Activated naive CD8-positive, alpha-beta T cell (primary cell): ENCODE measurements around the gene HOXC11.
A peak's percentile ranks its signal among the peaks of the same experiment; 100 is the strongest.

Source experiments
- H3K27ac Mint-ChIP-seq: one replicate; pipeline ENCODE4 v1.8.0; 2021; ENCODE audit warnings: mixed read lengths
- H3K27me3 Mint-ChIP-seq: one replicate; pipeline ENCODE4 v1.8.0; 2021; ENCODE audit warnings: mixed read lengths
- H3K36me3 Mint-ChIP-seq: one replicate; pipeline ENCODE4 v1.8.0; 2021; ENCODE audit warnings: mixed read lengths
- H3K4me1 Mint-ChIP-seq: one replicate; pipeline ENCODE4 v1.8.0; 2021; ENCODE audit warnings: low read depth, mixed read lengths
- H3K4me3 Mint-ChIP-seq: one replicate; pipeline ENCODE4 v1.8.0; 2021; ENCODE audit warnings: mild to moderate bottlenecking, mixed read lengths
- H3K9me3 Mint-ChIP-seq: one replicate; pipeline ENCODE4 v1.8.0; 2021; ENCODE audit warnings: low read depth, mixed read lengths

HOXC11 gene

DNA sequence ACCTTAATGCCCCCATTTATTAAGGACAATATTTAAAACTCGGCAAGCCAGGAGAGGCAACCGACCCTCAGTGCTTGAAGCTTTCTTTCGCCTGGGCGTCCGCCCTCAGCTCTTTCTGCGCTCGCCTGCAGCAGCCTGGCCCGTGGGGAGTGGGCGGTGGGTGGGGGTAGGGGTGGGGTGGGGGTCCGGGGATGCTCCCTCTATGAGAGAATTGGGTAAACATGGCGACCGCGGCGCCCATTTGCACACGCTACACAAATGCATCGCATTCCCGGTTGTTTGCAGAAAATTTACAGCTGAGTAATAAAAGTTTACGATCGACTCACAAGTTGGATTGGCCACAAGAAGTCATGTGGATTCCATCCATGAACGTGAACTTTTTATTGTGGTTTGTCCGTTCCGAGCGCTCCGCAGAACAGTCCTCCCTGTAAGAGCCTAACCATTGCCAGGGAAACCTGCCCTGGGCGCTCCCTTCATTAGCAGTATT, 43.6 kb downstream of the HOXC11 start:
- H3K27me3 Mint-ChIP-seq = peaks cover 29% of the 10 kb centered on the region
- no peak overlapping the region for H3K4me3 Mint-ChIP-seq
- H3K4me1 Mint-ChIP-seq = peaks cover 20% of the 10 kb centered on the region
- no peak overlapping the region for H3K27ac Mint-ChIP-seq
- H3K36me3 Mint-ChIP-seq = no peaks in the 10 kb centered on the region
- H3K9me3 Mint-ChIP-seq = no peaks in the 10 kb centered on the region

DNA sequence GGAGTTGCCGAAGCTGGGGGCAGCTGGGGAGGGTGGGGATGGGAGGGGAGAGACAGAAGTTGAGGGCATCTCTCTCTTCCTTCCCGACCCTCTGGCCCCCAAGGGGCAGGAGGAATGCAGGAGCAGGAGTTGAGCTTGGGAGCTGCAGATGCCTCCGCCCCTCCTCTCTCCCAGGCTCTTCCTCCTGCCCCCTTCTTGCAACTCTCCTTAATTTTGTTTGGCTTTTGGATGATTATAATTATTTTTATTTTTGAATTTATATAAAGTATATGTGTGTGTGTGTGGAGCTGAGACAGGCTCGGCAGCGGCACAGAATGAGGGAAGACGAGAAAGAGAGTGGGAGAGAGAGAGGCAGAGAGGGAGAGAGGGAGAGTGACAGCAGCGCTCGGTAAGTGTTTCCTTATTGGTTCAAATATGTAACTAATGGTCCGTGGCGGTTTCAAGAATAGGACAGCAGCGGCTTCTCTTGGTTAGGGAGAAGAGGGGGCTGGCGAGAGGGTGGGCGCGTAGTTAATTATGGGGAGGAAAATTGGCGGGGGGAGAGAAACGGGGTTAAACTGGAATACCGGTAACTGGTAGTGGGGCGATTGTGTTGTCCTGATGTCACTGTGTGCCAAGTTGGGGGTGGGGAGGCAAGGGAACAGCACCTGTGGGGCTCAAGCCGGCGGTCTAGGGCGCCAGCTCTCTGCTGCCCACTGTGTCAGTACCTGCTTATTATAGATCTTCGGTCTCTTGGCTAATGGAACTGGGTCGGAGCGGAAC, 44.3 kb downstream of the HOXC11 start:
- Mint-ChIP-seq H3K4me1 (peaks cover 18% of the 10 kb centered on the region), H3K36me3 (no peaks in the 10 kb centered on the region), H3K4me3 (peak overlapping the region; percentile 87), H3K27ac (no peak overlapping the region), H3K9me3 (no peaks in the 10 kb centered on the region), H3K27me3 (peaks cover 31% of the 10 kb centered on the region)

DNA sequence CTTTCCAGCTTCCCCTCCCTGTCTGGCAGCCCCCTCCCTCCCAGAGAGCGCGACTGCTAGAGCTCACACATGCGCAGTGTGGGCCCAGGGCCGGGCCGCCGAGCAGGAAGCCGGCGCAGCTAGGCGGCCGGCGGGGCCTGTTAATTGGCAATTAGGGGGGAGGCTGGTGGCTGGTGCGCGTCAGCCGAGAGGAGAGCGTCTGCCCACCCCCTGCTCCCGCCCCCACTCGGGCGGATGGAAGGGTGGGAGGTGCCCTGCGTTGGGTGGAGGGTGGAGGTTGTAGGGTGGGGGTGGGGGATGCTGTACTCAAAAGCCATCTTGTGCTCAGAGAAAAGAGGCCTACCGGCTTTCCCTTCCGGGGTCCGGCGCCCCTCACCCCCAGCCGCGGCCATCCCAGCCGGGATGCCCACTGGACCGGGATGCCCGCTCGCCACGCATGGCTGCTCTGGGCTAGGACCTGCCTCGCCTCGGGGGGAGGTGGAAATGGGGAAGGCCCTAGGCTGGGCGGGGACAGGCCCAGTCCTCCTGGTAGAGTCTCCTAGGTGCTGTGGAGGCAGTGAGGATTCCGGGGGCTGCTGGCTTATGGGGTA, 45.0 kb downstream of the HOXC11 start:
- H3K4me3 Mint-ChIP-seq = peak overlapping the region; percentile 87
- no peaks in the 10 kb centered on the region for H3K36me3 Mint-ChIP-seq
- peaks cover 18% of the 10 kb centered on the region for H3K4me1 Mint-ChIP-seq
- H3K27ac Mint-ChIP-seq = peak overlapping the region; percentile 34
- peaks cover 31% of the 10 kb centered on the region for H3K27me3 Mint-ChIP-seq
- no peaks in the 10 kb centered on the region for H3K9me3 Mint-ChIP-seq

DNA sequence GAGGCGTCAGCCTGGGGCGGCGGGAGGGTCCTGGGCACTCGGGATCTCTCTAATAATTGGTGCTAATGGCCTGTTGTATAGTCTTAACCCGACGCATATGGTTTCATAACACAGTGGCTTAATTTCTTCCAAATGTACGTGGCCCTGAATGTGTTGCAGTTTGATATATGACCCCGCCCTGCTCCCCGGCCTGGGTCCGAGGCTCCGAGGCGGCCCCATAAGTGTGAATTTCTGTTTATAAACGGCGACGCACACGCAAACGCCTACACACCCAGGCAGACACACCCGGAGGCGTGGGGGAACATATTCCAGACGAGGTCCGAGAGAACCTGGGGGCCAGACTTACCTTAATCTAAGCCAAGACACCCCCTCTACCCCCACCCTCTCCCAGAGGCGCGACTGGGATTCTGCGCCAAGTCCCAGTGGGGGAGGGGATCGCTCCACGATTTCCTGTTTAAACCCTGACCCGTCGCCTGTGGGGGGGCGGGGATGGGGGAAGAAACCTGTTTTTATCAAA, 45.6 kb downstream of the HOXC11 start:
- H3K27me3 Mint-ChIP-seq = peaks cover 29% of the 10 kb centered on the region
- H3K4me3 Mint-ChIP-seq = peak overlapping the region; percentile 57
- H3K27ac Mint-ChIP-seq = no peak overlapping the region

DNA sequence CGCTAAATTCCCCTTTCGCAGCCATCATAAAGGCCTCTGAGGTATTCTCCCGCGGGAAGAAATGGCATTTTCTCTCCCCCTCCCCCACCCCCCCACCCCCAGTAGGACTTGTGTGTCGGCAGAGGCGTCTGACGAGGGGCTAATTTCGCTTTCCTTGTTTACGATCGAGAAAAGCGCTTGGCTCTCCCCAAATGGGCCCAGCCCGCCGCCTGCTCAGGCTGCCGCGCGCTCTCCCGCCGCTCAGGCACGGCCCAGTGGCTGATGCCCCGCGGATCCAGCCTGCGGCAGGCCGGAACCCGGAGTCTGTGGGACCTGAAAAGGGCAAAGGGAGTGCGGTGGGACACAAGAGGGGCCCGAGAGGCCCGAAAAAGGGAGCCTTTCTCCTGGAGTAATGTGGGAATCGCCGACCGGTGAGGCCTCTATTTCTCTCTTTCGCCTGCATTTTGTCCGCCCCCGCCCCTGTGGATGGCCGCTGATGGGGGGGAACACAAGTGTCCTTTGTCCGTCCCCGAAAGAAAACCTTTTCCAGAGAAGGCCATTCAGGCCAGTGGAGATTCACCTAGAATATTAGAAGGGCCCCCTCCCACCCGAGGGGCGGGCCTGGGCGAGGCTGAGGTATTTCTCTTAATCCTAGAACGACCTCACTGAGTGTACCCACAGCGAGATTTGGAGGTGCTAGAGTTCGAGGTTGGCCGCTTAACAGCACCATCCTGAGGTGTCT, 46.3 kb downstream of the HOXC11 start:
- Mint-ChIP-seq H3K27ac (no peak overlapping the region), H3K4me3 (peak overlapping the region; percentile 13), H3K36me3 (no peaks in the 10 kb centered on the region), H3K9me3 (no peaks in the 10 kb centered on the region), H3K4me1 (peaks cover 18% of the 10 kb centered on the region), H3K27me3 (peaks cover 28% of the 10 kb centered on the region)

More for the DNA sequence above, 45.6 kb downstream of the HOXC11 start:
- no peaks in the 10 kb centered on the region for H3K36me3 Mint-ChIP-seq
- H3K9me3 Mint-ChIP-seq = no peaks in the 10 kb centered on the region
- peaks cover 18% of the 10 kb centered on the region for H3K4me1 Mint-ChIP-seq

DNA sequence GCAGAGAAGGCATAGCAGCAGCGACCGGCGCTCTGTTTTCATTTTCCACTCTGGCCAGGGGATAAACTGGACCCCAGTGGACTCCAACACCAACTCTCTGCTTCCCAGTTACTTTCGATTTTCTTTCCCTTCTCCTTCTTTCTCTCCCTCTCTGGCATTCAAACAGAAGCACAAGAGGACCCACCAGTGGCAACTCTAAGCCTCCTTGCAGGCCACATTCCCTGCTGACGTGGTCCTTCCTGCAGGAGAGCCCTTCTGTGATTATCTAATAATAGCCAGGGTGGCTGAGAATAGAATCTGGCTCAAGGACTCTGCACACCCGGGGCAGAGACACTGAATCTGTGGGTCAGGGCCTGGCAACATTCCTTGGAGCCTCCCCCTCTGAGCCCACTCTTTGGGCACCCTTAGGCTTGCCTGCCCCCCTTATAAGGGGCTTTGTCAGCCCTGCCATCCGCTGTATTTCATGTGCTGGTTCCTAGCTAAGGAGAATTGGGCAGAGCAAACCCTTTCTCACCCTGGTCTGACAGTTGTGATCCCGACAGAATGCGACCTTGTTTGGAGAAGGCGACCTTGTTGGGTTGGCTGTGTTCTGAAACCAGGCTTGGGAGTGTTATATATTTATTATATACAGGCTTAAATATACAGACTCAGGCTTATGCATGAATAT, 47.1 kb downstream of the HOXC11 start:
- Mint-ChIP-seq H3K4me3 (no peak overlapping the region), H3K27me3 (peaks cover 23% of the 10 kb centered on the region), H3K4me1 (peaks cover 14% of the 10 kb centered on the region), H3K36me3 (no peaks in the 10 kb centered on the region), H3K27ac (no peak overlapping the region), H3K9me3 (no peaks in the 10 kb centered on the region)

DNA sequence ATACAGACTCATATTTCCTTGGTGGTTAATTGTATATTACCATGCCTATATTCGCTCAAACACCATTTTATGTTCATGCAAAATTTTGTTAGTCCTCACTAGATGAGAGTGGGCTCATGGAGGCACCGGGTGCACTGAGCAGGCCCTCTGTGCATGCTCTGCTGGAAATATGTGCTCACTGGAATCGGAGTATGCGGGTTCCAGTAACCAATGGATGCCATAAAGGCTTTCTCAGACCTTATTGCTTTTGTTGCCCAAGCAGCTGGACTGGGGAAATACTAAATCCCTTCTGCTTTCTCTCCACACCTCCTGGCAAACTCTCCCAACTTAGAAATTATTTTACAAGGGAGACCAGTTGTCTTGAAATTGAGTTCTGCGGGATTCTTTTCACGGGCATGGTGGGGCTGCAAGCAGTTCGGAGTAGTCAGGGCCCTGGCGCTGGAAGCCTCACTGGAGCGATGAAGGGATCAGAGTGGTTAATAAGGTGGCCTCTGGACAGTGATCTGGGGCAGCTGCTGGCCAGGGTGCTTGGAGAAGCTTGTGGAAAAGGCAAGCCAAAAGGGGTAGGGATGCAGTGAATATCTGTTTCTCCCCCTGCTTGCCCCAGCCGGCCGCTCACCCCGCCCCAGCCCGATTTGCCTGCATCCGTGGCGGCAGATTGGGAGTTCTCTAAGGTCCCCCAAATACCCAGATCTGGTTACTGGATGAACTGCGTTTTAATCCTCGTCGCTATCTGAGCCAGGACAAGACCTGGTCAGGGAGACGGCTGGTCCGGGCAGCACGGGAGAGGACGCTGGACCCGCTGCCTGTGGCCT, 47.9 kb downstream of the HOXC11 start:
- Mint-ChIP-seq H3K9me3 (no peaks in the 10 kb centered on the region), H3K4me1 (peaks cover 12% of the 10 kb centered on the region), H3K27ac (no peak overlapping the region), H3K36me3 (no peaks in the 10 kb centered on the region), H3K27me3 (peaks cover 22% of the 10 kb centered on the region), H3K4me3 (no peak overlapping the region)

DNA sequence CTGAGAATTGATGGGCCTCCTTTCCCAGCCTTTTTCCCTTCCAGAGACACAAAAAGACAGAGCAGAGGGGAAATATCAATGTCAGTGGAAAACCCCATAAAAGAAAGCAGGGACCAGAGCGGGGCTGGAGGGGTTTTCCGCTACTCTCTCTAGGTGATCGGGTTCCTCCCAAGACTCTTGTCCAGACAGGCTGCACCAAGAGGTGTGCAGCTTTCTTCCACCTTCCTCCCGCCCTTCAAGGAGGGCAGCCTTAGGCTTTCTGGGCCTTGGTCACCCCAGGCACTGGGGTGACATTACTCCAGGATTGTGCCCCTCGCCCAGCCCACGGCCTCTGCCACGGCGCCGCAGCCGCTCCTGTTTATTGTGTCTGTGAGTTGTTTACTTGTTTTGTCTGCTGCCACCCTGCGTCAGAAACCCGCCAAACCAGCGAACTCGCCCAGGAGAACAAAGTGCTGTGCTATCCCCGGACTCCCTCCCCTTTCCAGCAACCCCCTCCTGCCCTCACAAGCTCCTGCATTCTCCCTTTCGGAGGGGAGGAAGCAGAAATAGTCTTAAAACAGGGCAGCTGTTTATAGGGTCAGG, 48.6 kb downstream of the HOXC11 start:
- Mint-ChIP-seq H3K36me3 (no peaks in the 10 kb centered on the region), H3K27ac (no peak overlapping the region), H3K27me3 (peaks cover 24% of the 10 kb centered on the region), H3K4me3 (no peak overlapping the region), H3K9me3 (no peaks in the 10 kb centered on the region), H3K4me1 (peaks cover 14% of the 10 kb centered on the region)

DNA sequence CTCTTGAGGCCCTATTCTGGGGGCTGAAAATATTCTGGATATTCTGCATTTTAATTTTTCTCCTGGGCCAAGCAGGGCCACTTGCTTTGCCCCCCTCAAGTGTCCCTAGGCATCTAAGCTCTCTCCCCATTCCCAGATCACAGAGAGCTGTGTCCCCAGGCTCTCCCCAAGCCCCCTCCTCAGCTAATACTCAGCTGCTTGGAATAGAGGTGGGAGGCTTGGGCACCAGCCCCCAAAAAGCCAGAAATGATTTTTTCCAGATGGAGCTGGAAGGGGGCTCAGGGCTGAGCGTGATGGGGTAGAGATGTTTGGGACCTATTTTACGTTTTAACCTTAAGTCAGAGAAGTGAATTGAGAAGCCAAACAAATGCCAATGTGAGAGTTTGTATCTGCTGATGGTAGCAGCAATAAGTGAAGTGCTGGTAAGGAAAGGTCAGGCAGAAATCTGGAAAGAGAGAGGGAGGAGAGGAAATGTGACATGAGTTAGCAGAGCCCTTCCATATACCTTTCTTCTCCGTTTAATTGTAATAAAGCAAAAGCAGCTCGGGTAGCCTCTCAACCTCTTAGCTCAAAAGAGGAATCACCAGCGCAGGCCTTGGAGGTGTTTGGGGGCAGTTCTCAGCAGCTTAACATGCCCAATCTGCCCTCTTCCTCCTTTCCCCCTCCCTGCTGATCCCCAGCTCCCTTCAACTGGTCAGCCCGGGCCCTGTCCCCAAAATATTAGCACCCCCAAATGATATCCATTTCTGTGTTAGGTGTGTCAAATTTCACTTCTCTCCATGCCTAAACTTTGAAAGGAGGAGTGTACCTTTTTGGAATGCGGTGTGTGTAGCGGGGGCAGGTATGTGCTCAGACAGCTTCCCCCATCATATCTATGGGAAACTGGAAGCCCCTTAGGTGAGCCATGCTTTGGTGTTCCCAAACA, 50.3 kb downstream of the HOXC11 start:
- H3K9me3 Mint-ChIP-seq = no peaks in the 10 kb centered on the region
- no peak overlapping the region for H3K27ac Mint-ChIP-seq
- H3K4me1 Mint-ChIP-seq = peaks cover 12% of the 10 kb centered on the region

DNA sequence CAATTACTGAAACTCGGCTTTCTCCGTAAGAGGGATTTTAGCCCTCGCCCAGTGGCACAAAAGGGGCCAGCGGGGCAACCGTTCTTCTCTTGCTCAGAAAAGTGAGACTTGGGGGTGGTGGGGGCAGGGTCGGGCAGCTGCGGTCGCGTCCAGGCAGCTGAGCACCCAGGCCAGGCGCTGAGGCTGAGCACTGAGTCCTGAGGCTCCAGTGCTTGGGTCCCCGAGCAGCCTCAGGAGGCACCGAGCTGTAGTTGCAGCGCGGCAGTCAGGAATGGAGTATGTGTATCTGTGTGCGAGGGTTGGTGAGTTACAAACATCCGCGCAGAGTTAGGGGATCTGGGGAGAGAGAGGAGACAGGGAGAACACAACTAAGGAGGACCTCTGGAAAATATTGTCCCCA, 51.2 kb downstream of the HOXC11 start:
- Mint-ChIP-seq H3K4me3 (no peak overlapping the region), H3K27me3 (peaks cover 39% of the 10 kb centered on the region), H3K9me3 (no peaks in the 10 kb centered on the region), H3K27ac (no peak overlapping the region), H3K4me1 (peaks cover 14% of the 10 kb centered on the region), H3K36me3 (no peaks in the 10 kb centered on the region)

More for the DNA sequence above, 50.3 kb downstream of the HOXC11 start:
- H3K36me3 Mint-ChIP-seq = no peaks in the 10 kb centered on the region
- H3K27me3 Mint-ChIP-seq = peaks cover 33% of the 10 kb centered on the region
- H3K4me3 Mint-ChIP-seq = no peak overlapping the region

DNA sequence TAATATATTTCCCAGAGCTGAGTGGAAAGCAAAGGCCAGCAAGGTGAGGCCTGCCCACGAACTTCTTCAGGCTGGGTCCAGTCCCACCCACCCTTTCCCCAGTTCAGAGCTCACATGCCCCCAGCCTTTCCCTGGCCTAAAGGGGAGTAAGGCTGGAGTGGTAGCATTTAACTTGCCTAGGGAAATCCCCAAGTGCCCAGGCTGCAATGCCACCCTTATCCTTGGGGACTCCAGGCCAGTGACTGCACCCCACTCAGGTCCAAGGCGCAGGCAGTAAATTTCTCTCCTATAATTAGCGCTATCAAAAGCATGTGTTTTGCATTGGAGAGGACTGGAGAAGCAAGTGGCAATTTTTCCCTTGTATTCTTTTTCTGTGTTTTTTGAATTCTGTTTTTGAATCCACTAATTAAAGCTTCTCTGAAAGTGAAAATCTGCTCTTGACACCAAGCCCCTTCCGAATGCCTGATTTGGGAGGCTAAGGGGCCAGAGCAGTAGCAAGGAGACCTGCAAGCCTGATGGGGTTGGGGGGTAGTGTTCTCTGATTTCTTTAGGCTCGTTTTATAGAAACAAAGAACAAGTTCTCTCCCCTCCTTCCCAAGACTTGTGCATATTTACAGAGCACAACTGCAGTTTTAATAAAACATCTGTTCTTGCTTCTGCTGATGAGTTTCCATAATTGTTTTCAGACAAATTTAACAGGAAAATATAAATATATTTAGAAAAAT, 51.8 kb downstream of the HOXC11 start:
- Mint-ChIP-seq H3K9me3 (no peaks in the 10 kb centered on the region), H3K36me3 (no peaks in the 10 kb centered on the region), H3K27me3 (peaks cover 43% of the 10 kb centered on the region), H3K4me1 (peaks cover 18% of the 10 kb centered on the region), H3K4me3 (no peak overlapping the region), H3K27ac (no peak overlapping the region)

DNA sequence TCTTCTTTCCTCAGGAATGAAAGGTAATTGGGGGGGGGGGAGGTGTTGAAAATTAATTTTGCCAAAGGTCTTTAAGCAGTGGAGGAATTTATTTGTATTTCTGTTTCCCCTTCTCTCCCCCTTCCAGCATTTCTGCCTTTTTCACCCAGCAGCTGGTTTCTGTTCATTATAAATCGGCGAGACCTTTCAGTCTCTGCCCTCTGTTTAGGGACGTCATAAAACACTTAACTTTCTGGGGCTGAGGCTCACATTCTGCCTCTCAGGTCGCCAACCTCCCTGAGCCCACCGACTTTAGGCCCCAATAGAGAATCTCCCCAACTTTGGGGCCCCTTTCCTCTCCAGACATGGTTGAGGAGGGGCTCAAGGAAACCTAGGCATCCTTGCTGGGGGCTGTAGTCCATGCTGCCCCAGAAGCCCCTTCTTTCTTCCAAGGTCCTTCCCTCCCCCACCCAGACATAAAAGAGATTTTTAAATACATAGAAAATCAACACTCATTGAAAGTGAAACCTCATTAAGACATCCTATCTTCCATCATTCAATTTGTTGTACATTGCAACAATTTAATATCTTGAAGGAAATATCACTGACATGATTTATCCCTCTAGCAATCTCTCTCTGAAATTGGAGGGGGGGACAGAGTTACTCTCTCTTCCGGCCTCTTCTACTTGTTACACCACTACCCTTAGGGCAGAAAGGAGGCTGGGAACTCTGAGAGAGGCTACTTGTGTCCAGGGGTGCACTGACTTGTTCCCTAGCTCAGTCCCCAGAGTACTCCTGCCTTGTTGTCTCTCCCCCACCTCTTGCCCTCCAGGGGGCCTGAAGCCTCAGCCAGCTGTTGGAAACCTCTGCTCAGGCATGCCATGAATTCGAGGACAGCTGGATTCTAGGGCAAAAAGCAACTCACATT, 52.8 kb downstream of the HOXC11 start:
- Mint-ChIP-seq H3K4me3 (no peak overlapping the region), H3K27ac (no peak overlapping the region), H3K36me3 (no peaks in the 10 kb centered on the region), H3K9me3 (no peaks in the 10 kb centered on the region), H3K27me3 (peaks cover 46% of the 10 kb centered on the region), H3K4me1 (peaks cover 20% of the 10 kb centered on the region)
